PC-9 (cell line): ENCODE measurements around the gene ELP5. TPM values are rescaled to one million over a fixed set of nuclear protein-coding genes. Genes with fewer than 3 reads are reported as not detected.

Source experiments
- BruUV-seq: library from RNA; stranded (reverse); fragments of 400-500 nt; replicated peaks from 2 replicates; lab custom pipeline; 2021; lab: Mats Ljungman, UMichigan
- CTCF ChIA-PET: fragments of 300-600 bp; sonication (Branson Sonifier 250); formaldehyde crosslinking; loops from one replicate; lab custom pipeline; 2022; ENCODE audit warnings: antibody characterized with exemption; lab: Charles Lee
- POLR2A ChIA-PET: fragments of 300-600 bp; sonication (Branson Sonifier 250); formaldehyde crosslinking; loops from one replicate; lab custom pipeline; 2022; ENCODE audit warnings: antibody characterized with exemption; ENCODE audit not compliant: unreplicated experiment; lab: Charles Lee
- DNase-seq, 2 experiments: peaks; one replicate each; pipeline versions ENCODE4 v3.0.0 to v3.0.0-alpha.2; 2015 to 2022; ENCODE audit warnings: mixed read lengths in 1 of 2
- H2AFZ ChIP-seq: fragments of 200-600 bp; sonication (generic); 2 replicates; pipeline ENCODE4 v1.8.1; 2017; ENCODE audit warnings: antibody characterized with exemption
- H3F3A ChIP-seq: fragments of 200-600 bp; sonication (generic); 2 replicates; pipeline ENCODE4 v1.8.1; 2017; ENCODE audit warnings: antibody characterized with exemption, mild to moderate bottlenecking, low read depth; ENCODE audit not compliant: insufficient read depth
- H3K27ac ChIP-seq: fragments of 200-600 bp; sonication (generic); 2 replicates; pipeline ENCODE4 v1.6.1; 2016; ENCODE audit warnings: mixed run types
- H3K27me3 ChIP-seq: fragments of 200-600 bp; sonication (generic); 2 replicates; pipeline ENCODE4 v1.6.1; 2016; ENCODE audit warnings: low read depth, mixed run types; ENCODE audit not compliant: insufficient read depth
- H3K36me3 ChIP-seq: fragments of 200-600 bp; sonication (generic); 2 replicates; pipeline ENCODE4 v1.6.1; 2016; ENCODE audit warnings: low read depth, mixed run types
- H3K4me1 ChIP-seq: fragments of 200-600 bp; sonication (generic); replicated peaks from 2 replicates; pipeline ENCODE4 v1.6.1; 2016; ENCODE audit warnings: mixed run types; ENCODE audit not compliant: insufficient read depth
- H3K4me2 ChIP-seq: fragments of 200-600 bp; sonication (generic); 2 replicates; pipeline ENCODE4 v1.6.1; 2017; ENCODE audit warnings: mixed run types
- H3K4me3 ChIP-seq: fragments of 200-600 bp; sonication (generic); 2 replicates; pipeline ENCODE4 v1.6.1; 2016; ENCODE audit warnings: mixed run types
- H3K79me2 ChIP-seq: fragments of 200-600 bp; sonication (generic); 2 replicates; pipeline ENCODE4 v1.6.1; 2017; ENCODE audit warnings: low read depth, mixed run types
- H3K9me2 ChIP-seq: fragments of 200-600 bp; sonication (generic); 2 replicates; pipeline ENCODE4 v1.8.1; 2017; ENCODE audit warnings: mild to moderate bottlenecking; ENCODE audit not compliant: insufficient read depth
- H3K9me3 ChIP-seq: fragments of 200-600 bp; sonication (generic); 2 replicates; pipeline ENCODE4 v1.8.1; 2016; ENCODE audit warnings: low read depth; ENCODE audit not compliant: insufficient read depth
- H4K20me1 ChIP-seq: fragments of 200-600 bp; sonication (generic); 2 replicates; pipeline ENCODE4 v1.8.1; 2017; ENCODE audit not compliant: insufficient read depth
- CTCF ChIP-seq: fragments of 200-600 bp; sonication (generic); conservative IDR thresholded peaks from 2 replicates; pipeline ENCODE4 v1.6.1; 2017; ENCODE audit warnings: mixed run types, antibody characterized with exemption, mild to moderate bottlenecking, moderate library complexity
- EZH2 ChIP-seq: fragments of 200-600 bp; sonication (generic); IDR thresholded peaks from 2 replicates; pipeline ENCODE4 v1.8.0; 2017; ENCODE audit warnings: antibody characterized with exemption, low read depth
- intact Hi-C: fragments of 100-400 bp; cut with micrococcal nuclease; formaldehyde crosslinking; loops from one replicate; pipeline ENCODE4 v1.10.0; 2022; ENCODE audit not compliant: unreplicated experiment
- total RNA-seq: library from RNA; stranded (reverse); gene quantifications from 2 replicates; pipeline ENCODE4 v1.2.3, GENCODE V29; 2021

ELP5 gene
- total RNA-seq, 1 experiment from 2014 or later = 45.1 TPM

- intact Hi-C loops = loop anchor here (1.0 to 2.0 kb wide), 3 partner anchors 64 to 407 kb away; partner anchors contain the start of genes SOX15 and WRAP53
- H3F3A ChIP-seq = peaks cover 12% of the 10 kb centered on the region; the same call in 1 of the 2 replicates
- CTCF ChIA-PET = interaction anchor here (0.6 to 1.4 kb wide), 4 partner anchors 15 to 298 kb away, joined by 3 to 5 read pairs (median 4); partner anchors contain the start of gene CD68
- no peaks in the 10 kb centered on the region for H3K36me3 ChIP-seq
- BruUV-seq = TSS peak; percentile 57
- peak overlapping the region; percentile 55 for H3K4me3 ChIP-seq
- no peaks in the 10 kb centered on the region for H3K9me3 ChIP-seq
- H3K9me2 ChIP-seq = no peaks in the 10 kb centered on the region
- 0 out of 2 replicates have a peak, but pooled peaks cover 4% of the 10 kb centered on the region for H3K4me1 ChIP-seq
- no peaks in the 10 kb centered on the region for H3K27me3 ChIP-seq
- no peaks in the 10 kb centered on the region for H3K79me2 ChIP-seq
- H3K27ac ChIP-seq = no peak overlapping the region
- H3K4me2 ChIP-seq = peak overlapping the region; percentile 93
- POLR2A ChIA-PET = no interaction called here
- TF ChIP-seq CTCF (no peak), EZH2 (no peak)
- DNase-seq = no peak
- peak overlapping the region; percentile 78 for H2AFZ ChIP-seq
- no peaks in the 10 kb centered on the region for H4K20me1 ChIP-seq
Measured at GRCh38 chr17:7281953-7282751, 30.1 kb downstream of the ELP5 start.

- Histone ChIP-seq H4K20me1 (no peaks in the 10 kb centered on the region), H3K27me3 (no peaks in the 10 kb centered on the region), H3K4me3 (no peak overlapping the region), H3F3A (peaks cover 12% of the 10 kb centered on the region; the same call in 1 of the 2 replicates), H3K9me3 (no peaks in the 10 kb centered on the region), H3K4me2 (no peak overlapping the region), H2AFZ (no peak overlapping the region), H3K36me3 (no peaks in the 10 kb centered on the region), H3K4me1 (0 out of 2 replicates have a peak, but pooled peaks cover 4% of the 10 kb centered on the region), H3K27ac (no peak overlapping the region), H3K9me2 (no peaks in the 10 kb centered on the region), H3K79me2 (no peaks in the 10 kb centered on the region)
- ChIA-PET POLR2A (interaction anchor here (0.5 kb wide), 1 partner anchor 98 kb away, joined by 3 read pairs; no protein-coding TSS in a partner anchor), CTCF (interaction anchor here (0.6 to 1.4 kb wide), 2 partner anchors 14 to 24 kb away, joined by 3 to 5 read pairs; no protein-coding TSS in a partner anchor)
- no TSS peak for BruUV-seq
- DNase-seq = no peak
- intact Hi-C loops = no loop called here
- TF ChIP-seq EZH2 = no peak
- no peak for TF ChIP-seq CTCF
Measured at GRCh38 chr17:7282752-7283321, 30.8 kb downstream of the ELP5 start.

- Histone ChIP-seq H3K27me3 (no peaks in the 10 kb centered on the region), H3K4me2 (no peak overlapping the region), H3K27ac (no peak overlapping the region), H3K9me2 (no peaks in the 10 kb centered on the region), H3K4me1 (0 out of 2 replicates have a peak, but pooled peaks cover 4% of the 10 kb centered on the region), H3K36me3 (no peaks in the 10 kb centered on the region), H2AFZ (no peak overlapping the region), H4K20me1 (no peaks in the 10 kb centered on the region), H3K9me3 (no peaks in the 10 kb centered on the region), H3K79me2 (no peaks in the 10 kb centered on the region), H3F3A (peaks cover 12% of the 10 kb centered on the region; the same call in 1 of the 2 replicates), H3K4me3 (no peak overlapping the region)
- BruUV-seq = no TSS peak
- intact Hi-C loops = no loop called here
- POLR2A ChIA-PET = no interaction called here
- CTCF ChIA-PET = interaction anchor here (1.4 kb wide), 1 partner anchor 13 kb away, joined by 3 read pairs; no protein-coding TSS in a partner anchor
- DNase-seq = no peak
- TF ChIP-seq EZH2 (no peak), CTCF (no peak)
Measured at GRCh38 chr17:7283471-7284216, 31.6 kb downstream of the ELP5 start.
